H9 (cell line): Measurements from ENCODE around the gene MAP2K2. TPM values are rescaled to one million over a fixed set of nuclear protein-coding genes. Genes with fewer than 3 reads are reported as not detected.

Experiments
- DNase-seq: peaks from one replicate; pipeline ENCODE4 v3.0.0-alpha.2; 2017
- H2AFZ ChIP-seq: one replicate; pipeline ENCODE4 v1.6.1; 2013; ENCODE audit warnings: mild to moderate bottlenecking, low read length, control low read depth, moderate library complexity
- H2AK5ac ChIP-seq: 2 replicates; pipeline ENCODE4 v1.6.1; 2013; ENCODE audit warnings: low read length, control low read depth, mixed read lengths; ENCODE audit not compliant: insufficient read length
- H2BK120ac ChIP-seq: one replicate; pipeline ENCODE4 v1.6.1; 2013; ENCODE audit warnings: low read depth, mild to moderate bottlenecking, low read length, control low read depth, inconsistent platforms; ENCODE audit not compliant: poor library complexity, severe bottlenecking
- H2BK12ac ChIP-seq: 2 replicates; pipeline ENCODE4 v1.6.1; 2013; ENCODE audit warnings: low read length, control low read depth, mixed read lengths, low read depth; ENCODE audit not compliant: insufficient read length
- H2BK15ac ChIP-seq: 2 replicates; pipeline ENCODE4 v1.6.1; 2013; ENCODE audit warnings: low read depth, low read length, control low read depth
- H2BK20ac ChIP-seq: one replicate; pipeline ENCODE4 v1.6.1; 2013; ENCODE audit warnings: low read depth, mild to moderate bottlenecking, low read length, control low read depth, inconsistent platforms; ENCODE audit not compliant: poor library complexity, severe bottlenecking
- H2BK5ac ChIP-seq: 2 replicates; pipeline ENCODE4 v1.6.1; 2013; ENCODE audit warnings: low read length, control low read depth, mixed read lengths; ENCODE audit not compliant: insufficient read length
- H3K14ac ChIP-seq: 2 replicates; pipeline ENCODE4 v1.6.1; 2013; ENCODE audit warnings: low read length, control low read depth; ENCODE audit not compliant: insufficient read depth
- H3K18ac ChIP-seq: 2 replicates; pipeline ENCODE4 v1.6.1; 2013; ENCODE audit warnings: low read depth, mild to moderate bottlenecking, mixed read lengths, low read length, control low read depth; ENCODE audit not compliant: insufficient read length
- H3K23ac ChIP-seq: 2 replicates; pipeline ENCODE4 v1.6.1; 2013; ENCODE audit warnings: low read length, control low read depth, mixed read lengths, low read depth; ENCODE audit not compliant: insufficient read length
- H3K23me2 ChIP-seq: 2 replicates; pipeline ENCODE4 v1.6.1; 2013; ENCODE audit warnings: low read depth, mild to moderate bottlenecking, mixed read lengths, low read length, control low read depth; ENCODE audit not compliant: insufficient read length, poor library complexity, severe bottlenecking
- H3K27ac ChIP-seq: 2 replicates; pipeline ENCODE4 v1.5.1; 2013; ENCODE audit warnings: low read length, control low read depth, mixed read lengths, low read depth; ENCODE audit not compliant: insufficient read length
- H3K27me3 ChIP-seq: 2 replicates; pipeline ENCODE4 v1.6.1; 2013; ENCODE audit warnings: low read length, control low read depth, inconsistent platforms; ENCODE audit not compliant: insufficient read depth
- H3K4ac ChIP-seq: 2 replicates; pipeline ENCODE4 v1.6.1; 2013; ENCODE audit warnings: low read depth, mild to moderate bottlenecking, control low read depth, inconsistent platforms, low read length, moderate library complexity
- H3K4me1 ChIP-seq: 2 replicates; pipeline ENCODE4 v1.6.1; 2013; ENCODE audit warnings: low read length, control low read depth, inconsistent platforms; ENCODE audit not compliant: insufficient read depth
- H3K4me2 ChIP-seq: 2 replicates; pipeline ENCODE4 v1.6.1; 2013; ENCODE audit warnings: low read length, control low read depth, mixed read lengths; ENCODE audit not compliant: insufficient read length, insufficient read depth
- H3K56ac ChIP-seq: 2 replicates; pipeline ENCODE4 v1.6.1; 2013; ENCODE audit warnings: low read depth, mild to moderate bottlenecking, mixed read lengths, low read length, control low read depth; ENCODE audit not compliant: insufficient read length
- H3K79me1 ChIP-seq: 2 replicates; pipeline ENCODE4 v1.6.1; 2013; ENCODE audit warnings: low read depth, mild to moderate bottlenecking, moderate library complexity, low read length, control low read depth, inconsistent platforms; ENCODE audit not compliant: insufficient read depth, poor library complexity, severe bottlenecking
- H3K79me2 ChIP-seq: 2 replicates; pipeline ENCODE4 v1.6.1; 2013; ENCODE audit warnings: low read length, control low read depth, inconsistent platforms; ENCODE audit not compliant: insufficient read depth
- H3K9ac ChIP-seq: 2 replicates; pipeline ENCODE4 v1.6.1; 2013; ENCODE audit warnings: low read length, control low read depth, mixed read lengths; ENCODE audit not compliant: insufficient read length; ENCODE audit errors: extremely low read depth
- H3K9me3 ChIP-seq: one replicate; pipeline ENCODE4 v1.6.1; 2013; ENCODE audit warnings: low read depth, low read length, inconsistent platforms; ENCODE audit not compliant: control insufficient read depth
- H3T11ph ChIP-seq: one replicate; pipeline ENCODE4 v1.6.1; 2013; ENCODE audit warnings: mild to moderate bottlenecking, low read length, control low read depth, inconsistent platforms
- H4K20me1 ChIP-seq: one replicate; pipeline ENCODE4 v1.6.1; 2013; ENCODE audit not compliant: control insufficient read depth, insufficient read length, insufficient read depth
- H4K5ac ChIP-seq: 2 replicates; pipeline ENCODE4 v1.6.1; 2013; ENCODE audit warnings: low read depth, mild to moderate bottlenecking, mixed read lengths, low read length, control low read depth; ENCODE audit not compliant: insufficient read length
- H4K8ac ChIP-seq: replicated peaks from 2 replicates; pipeline ENCODE4 v1.6.1; 2013; ENCODE audit warnings: low read length, control low read depth, mixed read lengths, low read depth; ENCODE audit not compliant: insufficient read length
- H4K91ac ChIP-seq: 2 replicates; pipeline ENCODE4 v1.6.1; 2013; ENCODE audit warnings: low read depth, mild to moderate bottlenecking, moderate library complexity, mixed read lengths, low read length, control low read depth; ENCODE audit not compliant: insufficient read length
- H3K27ac Mint-ChIP-seq, 3 experiments: 2 replicates in 2 of 3; 3 replicates in 1 of 3; pipeline ENCODE4 v1.8.0; 2020 to 2021; ENCODE audit warnings: mixed read lengths in 3 of 3, mild to moderate bottlenecking in 1 of 3, moderate library complexity in 1 of 3
- H3K27me3 Mint-ChIP-seq: 2 replicates; pipeline ENCODE4 v1.8.0; 2021; ENCODE audit warnings: low read depth, mild to moderate bottlenecking, moderate library complexity, mixed read lengths
- H3K36me3 Mint-ChIP-seq, 3 experiments: 2 replicates in 2 of 3; 3 replicates in 1 of 3; pipeline ENCODE4 v1.8.0; 2020 to 2021; ENCODE audit warnings: low read depth in 3 of 3, mixed read lengths in 3 of 3; ENCODE audit not compliant: insufficient read depth in 1 of 3
- H3K4me1 Mint-ChIP-seq, 2 experiments: 2 replicates each; pipeline ENCODE4 v1.8.0; 2020; ENCODE audit warnings: mixed read lengths in 2 of 2
- H3K4me3 Mint-ChIP-seq, 2 experiments: 2 replicates in 1 of 2; 3 replicates in 1 of 2; pipeline ENCODE4 v1.8.0; 2020 to 2021; ENCODE audit warnings: mild to moderate bottlenecking in 2 of 2, mixed read lengths in 2 of 2, moderate library complexity in 1 of 2
- H3K9me3 Mint-ChIP-seq, 2 experiments: 2 replicates in 1 of 2; 3 replicates in 1 of 2; pipeline ENCODE4 v1.8.0; 2020; ENCODE audit warnings: mild to moderate bottlenecking in 2 of 2, mixed read lengths in 2 of 2, moderate library complexity in 1 of 2
- WGBS: extraction: QIAGEN DNeasy Blood & Tissue Kit; methylation state at CpG from one replicate; pipeline ENCODE4 v1.1.7; 2013; ENCODE audit warnings: missing lambda C conversion rate, low lambda C conversion rate, mixed read lengths; ENCODE audit not compliant: insufficient read length; ENCODE audit errors: extremely low coverage; 5-methylcytosine and 5-hydroxymethylcytosine counted together
- total RNA-seq: library from RNA; stranded (reverse); gene quantifications from 2 replicates; pipeline ENCODE4 v1.2.1, GENCODE V29; 2021
- TF ChIP-seq, protein P1 (sequence below): fragments of 200-600 bp; sonication (generic); conservative IDR thresholded peaks from 3 replicates; pipeline ENCODE4 v1.8.0; 2021; ENCODE audit warnings: antibody characterized with exemption, mild to moderate bottlenecking

The MAP2K2 gene
- total RNA-seq, 1 experiment from 2014 or later: 167 TPM

DNA sequence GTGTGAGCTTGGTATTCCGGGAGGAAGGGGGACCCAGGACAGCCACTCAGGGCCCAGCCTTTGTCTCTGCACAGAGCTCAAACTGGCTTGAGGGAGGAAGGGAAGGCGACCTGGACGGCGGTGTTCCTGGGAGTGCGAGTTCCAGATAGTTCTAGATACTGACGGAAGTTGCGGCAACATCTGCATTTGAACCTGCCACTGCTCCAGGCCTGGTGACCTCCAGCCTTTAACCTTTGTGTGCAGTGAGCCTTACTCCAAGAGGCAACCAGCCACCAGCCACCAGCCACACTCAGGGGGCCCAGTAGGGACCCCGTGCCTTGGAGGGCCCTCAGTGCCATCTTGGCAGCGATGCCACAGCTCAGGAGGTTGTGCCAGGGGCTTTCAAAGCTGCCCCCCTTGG, 41.8 kb downstream of the MAP2K2 start:
- no peak overlapping the region for H4K91ac ChIP-seq
- Mint-ChIP-seq H3K9me3 (no peaks in the 10 kb centered on the region; a peak in 1 of 5 replicates), H3K4me1 (peaks cover 5 to 21% of the 10 kb centered on the region in 2 experiments), H3K4me3 (no peak overlapping the region), H3K36me3 (no peaks in the 10 kb centered on the region), H3K27ac (no peak overlapping the region), H3K27me3 (peaks cover 2% of the 10 kb centered on the region; the same call in 1 of the 2 replicates)
- no peak overlapping the region for H3K23ac ChIP-seq
- H3K14ac ChIP-seq: no peak overlapping the region
- no peak overlapping the region for H4K5ac ChIP-seq
- H3K4ac ChIP-seq: no peak overlapping the region
- no peaks in the 10 kb centered on the region for H3K27me3 ChIP-seq
- TF ChIP-seq, protein P1, sequence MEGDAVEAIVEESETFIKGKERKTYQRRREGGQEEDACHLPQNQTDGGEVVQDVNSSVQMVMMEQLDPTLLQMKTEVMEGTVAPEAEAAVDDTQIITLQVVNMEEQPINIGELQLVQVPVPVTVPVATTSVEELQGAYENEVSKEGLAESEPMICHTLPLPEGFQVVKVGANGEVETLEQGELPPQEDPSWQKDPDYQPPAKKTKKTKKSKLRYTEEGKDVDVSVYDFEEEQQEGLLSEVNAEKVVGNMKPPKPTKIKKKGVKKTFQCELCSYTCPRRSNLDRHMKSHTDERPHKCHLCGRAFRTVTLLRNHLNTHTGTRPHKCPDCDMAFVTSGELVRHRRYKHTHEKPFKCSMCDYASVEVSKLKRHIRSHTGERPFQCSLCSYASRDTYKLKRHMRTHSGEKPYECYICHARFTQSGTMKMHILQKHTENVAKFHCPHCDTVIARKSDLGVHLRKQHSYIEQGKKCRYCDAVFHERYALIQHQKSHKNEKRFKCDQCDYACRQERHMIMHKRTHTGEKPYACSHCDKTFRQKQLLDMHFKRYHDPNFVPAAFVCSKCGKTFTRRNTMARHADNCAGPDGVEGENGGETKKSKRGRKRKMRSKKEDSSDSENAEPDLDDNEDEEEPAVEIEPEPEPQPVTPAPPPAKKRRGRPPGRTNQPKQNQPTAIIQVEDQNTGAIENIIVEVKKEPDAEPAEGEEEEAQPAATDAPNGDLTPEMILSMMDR: no peak
- H2BK5ac ChIP-seq: no peak overlapping the region
- peaks cover 5% of the 10 kb centered on the region; the same call in 1 of the 2 replicates for H3K4me1 ChIP-seq
- H2BK15ac ChIP-seq: no peak overlapping the region
- no peak overlapping the region for H2AK5ac ChIP-seq
- H3T11ph ChIP-seq: no peak overlapping the region
- no peak overlapping the region for H2BK120ac ChIP-seq
- H2AFZ ChIP-seq: no peak overlapping the region
- no peak overlapping the region for H3K9ac ChIP-seq
- no CpG with 5 or more reads among the region's 9 CpGs for WGBS
- H3K27ac ChIP-seq: no peak overlapping the region
- no peak overlapping the region for H2BK12ac ChIP-seq
- no peak overlapping the region for H3K4me2 ChIP-seq
- H2BK20ac ChIP-seq: no peak overlapping the region
- H3K23me2 ChIP-seq: peaks cover 4% of the 10 kb centered on the region
- H3K9me3 ChIP-seq: no peaks in the 10 kb centered on the region
- DNase-seq: no peak
- no peak overlapping the region for H3K18ac ChIP-seq
- no peak overlapping the region for H3K56ac ChIP-seq
- no peak overlapping the region for H4K8ac ChIP-seq
- no peaks in the 10 kb centered on the region for H3K79me2 ChIP-seq
- H3K79me1 ChIP-seq: no peaks in the 10 kb centered on the region
- no peaks in the 10 kb centered on the region for H4K20me1 ChIP-seq
